ENCODE measurements around the gene CD4.

CD4 gene

DNA sequence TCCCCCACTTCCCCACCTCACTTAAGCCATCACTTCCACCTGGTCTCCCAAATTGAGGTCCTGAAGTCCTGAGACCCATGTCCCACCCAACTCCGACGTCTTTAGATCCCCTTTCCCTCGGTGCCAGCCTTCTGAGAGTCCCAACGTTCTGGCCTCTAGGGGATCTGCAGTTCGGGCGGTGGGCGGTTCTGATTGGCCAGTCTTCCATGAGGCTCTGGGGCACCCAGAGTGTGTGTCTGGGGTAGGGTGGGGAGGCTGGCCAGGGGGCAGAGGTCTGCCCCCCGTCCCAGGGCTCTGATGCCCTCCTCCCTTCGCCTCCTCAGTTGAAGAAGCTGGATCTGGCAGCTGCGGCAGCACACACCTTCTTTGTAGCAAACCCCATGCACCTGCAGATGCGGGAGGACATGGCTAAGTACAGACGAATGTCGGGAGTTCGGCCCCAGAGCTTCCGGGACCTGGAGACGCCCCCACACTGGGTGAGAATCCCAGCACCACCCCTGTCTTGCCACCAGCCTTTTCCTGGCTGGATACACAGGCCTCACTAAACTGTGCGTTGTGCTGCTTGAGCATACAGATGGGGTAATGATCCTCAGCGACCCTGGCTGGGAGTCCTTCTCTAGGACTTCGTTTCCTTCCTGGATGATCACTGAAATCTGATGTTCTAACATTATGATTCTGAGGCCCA is 40.4 kb downstream of the CD4 start:
- no peak for FAIRE-seq

DNA sequence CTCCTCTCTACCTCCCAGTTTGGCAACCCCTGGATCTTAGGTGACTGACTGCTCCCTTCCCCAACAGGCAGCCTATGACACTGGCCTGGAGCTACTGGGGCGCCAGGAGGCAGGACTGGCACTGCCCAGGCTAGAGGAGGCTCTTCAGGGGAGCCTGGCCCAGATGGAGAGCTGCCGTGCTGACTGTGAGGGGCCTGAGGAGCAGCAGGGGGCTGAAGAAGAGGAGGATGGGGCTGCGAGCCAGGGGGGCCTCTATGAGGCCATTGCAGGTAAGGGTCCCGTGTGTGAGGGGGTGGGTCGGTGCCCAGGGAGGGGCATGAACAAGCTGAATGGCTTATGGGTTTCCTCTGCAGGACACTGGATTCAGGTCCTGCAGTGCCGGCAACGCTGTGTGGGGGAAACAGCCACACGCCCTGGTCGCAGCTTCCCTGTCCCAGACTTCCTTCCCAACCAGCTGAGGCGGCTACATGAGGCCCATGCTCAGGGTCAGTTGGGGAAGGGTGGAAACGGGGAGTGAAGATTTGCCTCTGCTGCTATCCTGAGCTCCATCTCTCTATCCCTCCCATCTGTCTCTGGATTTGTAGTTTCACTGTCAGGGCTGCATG is 41.1 kb downstream of the CD4 start:
- no peak for FAIRE-seq

DNA sequence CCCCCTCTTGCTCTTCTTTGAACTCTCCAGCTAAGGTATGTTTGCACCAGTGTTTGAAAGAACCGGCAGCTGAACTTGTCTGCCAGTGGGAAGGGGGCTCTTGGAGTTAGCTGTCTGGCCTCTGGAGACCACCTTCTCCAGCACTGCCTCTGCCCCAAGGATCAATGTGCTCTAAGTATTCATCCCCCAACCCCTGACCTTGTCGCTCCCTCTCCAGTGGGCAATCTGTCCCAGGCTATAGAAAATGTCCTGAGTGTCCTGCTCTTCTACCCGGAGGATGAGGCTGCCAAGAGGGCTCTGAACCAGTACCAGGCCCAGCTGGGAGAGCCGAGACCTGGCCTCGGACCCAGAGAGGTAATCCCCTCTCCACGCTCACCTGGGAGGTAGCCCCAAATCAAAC is 41.7 kb downstream of the CD4 start:
- FAIRE-seq, result no peak

DNA sequence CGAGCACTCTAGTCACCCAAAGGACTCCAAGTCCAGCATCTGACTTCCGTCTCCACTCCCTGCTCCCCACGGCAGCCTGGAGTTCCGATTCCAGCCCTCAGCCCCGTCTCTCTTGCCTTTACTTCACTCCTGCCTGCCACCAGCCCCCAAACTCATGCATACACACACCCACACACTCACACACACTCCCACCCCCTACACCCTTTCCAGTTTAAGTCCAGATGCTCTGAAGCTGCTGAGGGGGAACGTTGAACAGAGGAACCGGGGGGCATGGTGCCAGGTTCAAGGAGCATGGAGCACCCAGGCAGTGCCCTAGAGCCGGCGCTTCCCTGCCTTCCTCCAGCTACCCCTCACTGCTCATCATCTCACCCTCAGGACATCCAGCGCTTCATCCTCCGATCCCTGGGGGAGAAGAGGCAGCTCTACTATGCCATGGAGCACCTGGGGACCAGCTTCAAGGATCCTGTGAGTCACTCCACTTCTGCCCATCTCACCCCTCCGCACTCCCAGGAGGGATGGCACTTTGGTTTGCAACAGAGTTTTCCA is 42.2 kb downstream of the CD4 start:
- no peak for FAIRE-seq

DNA sequence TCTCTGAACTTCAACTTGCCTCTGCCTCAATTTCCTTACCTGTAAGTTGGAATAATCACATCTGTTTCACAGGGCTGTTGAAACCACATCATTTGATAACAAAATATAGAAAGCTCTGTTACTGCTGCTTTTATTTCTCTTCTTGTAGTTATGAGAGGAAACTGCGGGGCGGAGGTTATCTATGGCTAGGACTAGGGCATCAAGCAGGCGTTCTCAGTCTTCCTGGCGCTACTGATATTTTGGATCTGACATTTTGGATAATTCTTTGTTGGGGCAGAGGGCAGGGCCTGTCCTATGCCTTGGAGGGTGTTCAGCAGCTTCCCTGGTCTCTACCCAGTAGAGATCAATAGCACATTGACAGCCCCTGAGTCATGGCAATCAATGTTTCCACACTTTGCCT is 42.8 kb downstream of the CD4 start:
- no peak for FAIRE-seq

DNA sequence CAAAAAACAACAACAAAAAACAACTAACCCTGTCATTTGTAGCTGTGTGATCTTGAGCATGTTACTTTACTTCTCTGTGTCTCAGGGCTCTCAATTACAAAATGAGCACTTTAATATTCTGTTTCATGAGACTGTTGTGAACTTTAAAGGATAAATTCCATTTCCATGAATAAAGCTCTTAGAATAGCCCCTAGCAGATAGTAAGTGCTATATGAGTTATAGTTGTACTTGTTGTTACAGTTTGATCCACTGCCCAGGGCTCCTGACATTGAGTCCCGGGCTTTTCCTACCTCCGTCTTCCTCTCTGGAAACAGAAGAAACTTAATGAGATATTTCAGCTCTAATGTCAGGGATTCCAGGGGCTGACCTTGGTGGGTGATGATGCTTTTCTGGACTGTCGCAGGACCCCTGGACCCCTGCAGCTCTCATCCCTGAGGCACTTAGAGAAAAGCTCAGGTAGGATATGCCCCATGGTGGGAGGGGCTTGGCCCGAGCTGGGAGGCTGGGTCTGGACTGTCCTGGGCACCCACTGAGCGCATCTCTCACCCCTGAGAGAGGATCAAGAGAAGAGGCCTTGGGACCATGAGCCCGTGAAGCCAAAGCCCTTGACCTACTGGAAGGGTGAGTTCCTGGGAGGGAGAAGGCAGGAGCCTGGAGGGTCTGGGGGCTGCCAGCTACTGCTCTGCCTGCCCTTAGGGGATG is 44.0 kb downstream of the CD4 start:
- FAIRE-seq, result no peak

DNA sequence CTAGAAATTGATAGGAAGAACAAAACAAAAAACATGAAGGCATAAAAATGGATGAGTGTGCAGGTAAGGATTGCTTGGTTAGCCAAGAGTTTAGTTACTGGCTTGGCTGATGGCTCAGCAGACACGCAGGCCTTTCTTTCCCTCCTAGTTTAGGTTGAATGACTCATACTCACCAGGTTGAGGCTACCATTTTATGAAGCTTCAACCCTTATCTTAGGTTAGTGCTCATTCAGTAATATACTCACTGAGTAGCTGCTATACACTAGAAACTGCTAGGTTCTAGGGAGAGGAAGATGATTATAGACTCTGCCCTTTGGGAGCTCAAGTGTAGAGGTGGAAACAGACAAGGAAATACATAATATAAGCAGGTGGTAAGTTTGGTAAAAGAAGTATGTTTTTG is 44.9 kb downstream of the CD4 start:
- FAIRE-seq, result no peak

DNA sequence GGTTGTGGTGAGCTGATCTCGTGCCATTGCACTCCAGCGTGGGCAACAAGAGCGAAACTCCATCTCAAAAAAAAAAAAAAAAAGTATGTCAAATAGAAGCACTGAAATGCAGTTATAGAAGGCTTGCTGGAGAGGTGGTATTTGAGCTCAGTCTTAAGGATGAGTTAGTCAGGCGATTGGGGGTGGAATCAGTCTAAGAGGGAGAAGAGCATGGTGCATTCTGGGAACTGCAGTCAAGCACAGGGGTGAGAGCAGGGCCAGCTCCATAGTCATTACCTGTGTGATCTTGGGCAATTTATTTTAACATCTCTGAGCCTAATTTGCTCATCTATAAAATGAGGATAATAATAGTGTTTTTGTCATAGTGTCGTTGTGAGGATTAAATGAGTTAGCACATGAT is 45.5 kb downstream of the CD4 start:
- no peak for FAIRE-seq

DNA sequence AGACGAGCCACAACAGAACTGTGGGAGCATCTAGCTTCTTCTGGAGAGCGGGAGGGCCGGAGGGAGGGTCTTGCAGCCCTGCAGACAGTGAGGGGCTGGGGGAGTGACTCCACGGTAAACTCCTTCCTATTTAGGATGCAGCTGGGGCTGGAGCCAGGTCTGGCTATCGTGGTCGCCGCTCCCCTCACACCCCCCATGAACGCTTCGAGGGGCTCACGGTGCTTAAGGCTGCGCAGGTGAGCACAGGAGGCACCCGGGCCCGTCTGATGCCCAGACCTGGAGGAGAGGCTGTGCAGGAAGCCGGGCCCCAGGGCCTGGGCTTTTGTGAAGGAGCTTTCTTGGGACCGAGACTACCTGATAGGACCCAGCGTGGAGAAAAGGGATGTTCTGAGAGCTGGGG is 47.5 kb downstream of the CD4 start:
- FAIRE-seq, result no peak

DNA sequence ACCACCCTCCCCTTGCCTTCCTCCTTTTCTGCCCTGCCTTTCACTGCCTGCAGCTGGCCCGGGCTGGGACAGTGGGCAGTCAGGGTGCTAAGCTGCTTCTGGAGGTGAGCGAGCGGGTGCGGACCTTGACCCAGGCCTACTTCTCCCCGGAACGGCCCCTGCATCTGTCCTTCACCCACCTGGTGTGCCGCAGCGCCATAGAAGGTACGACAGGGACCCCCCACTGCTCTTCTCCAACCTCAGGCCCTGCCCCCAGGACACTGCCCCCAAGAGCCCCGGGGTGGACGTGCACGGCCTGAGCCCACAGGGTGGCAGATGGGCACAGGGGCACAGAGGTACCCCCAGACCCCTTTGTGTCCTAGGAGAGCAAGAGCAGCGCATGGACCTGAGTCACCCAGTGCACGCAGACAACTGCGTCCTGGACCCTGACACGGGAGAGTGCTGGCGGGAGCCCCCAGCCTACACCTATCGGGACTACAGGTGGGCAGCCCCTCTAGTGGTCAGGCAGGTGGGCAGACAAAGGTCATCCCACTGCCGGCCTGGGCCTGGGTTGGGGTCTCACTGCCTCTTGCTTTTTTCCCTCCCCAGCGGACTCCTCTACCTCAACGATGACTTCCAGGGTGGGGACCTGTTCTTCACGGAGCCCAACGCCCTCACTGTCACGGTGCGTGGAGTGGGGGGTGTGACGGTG is 48.2 kb downstream of the CD4 start:
- FAIRE-seq, result no peak

DNA sequence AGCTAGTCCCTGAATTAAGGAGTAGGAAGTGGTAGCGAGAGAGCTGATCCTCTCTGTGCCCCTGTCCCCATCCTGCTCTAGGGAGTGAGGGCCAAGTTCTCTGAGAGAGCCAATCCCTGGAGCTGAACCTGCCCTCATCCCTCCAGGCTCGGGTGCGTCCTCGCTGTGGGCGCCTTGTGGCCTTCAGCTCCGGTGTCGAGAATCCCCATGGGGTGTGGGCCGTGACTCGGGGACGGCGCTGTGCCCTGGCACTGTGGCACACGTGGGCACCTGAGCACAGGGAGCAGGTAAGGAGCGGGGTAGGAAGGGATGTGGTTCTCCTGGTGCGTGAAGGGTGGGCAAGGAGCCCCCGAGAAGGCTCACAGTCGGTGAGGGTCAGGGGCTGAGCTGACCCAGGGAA is 49.5 kb downstream of the CD4 start:
- FAIRE-seq, result no peak

DNA sequence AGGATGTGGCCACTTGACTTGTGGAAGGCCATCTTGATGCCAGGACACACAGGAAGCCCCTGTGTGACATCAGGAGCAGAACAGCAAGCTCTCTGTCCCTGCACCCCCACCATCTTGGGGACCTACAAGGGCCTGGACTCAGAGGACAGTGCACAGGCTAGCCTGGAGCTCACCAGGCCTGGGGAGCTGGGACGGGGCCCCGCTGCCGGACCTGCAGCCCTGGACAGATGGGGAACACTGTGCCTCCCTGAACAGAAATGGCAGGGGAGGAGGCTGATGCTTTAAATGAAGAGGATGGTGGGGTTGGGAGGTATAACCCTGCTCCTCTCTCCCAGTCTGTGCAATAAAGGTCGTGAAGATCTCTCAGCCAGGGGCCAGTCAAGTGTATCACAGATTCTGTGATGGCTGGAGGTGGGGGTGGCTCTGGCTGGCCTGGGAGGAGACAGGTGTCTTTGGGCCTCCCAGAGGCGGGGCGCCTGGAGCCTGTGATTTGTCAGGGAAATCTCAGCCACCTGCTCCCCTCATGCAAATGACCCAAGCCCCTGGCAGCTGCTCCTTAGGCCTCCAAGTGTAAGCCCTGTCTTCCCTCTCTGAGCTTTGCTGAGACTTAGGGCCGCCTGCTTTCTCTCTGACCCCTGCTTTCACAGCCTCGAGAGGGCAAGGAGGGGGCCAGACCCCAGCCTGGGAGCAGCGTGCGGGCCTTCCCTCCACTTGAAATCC is 50.3 kb downstream of the CD4 start:
- FAIRE-seq, result no peak

DNA sequence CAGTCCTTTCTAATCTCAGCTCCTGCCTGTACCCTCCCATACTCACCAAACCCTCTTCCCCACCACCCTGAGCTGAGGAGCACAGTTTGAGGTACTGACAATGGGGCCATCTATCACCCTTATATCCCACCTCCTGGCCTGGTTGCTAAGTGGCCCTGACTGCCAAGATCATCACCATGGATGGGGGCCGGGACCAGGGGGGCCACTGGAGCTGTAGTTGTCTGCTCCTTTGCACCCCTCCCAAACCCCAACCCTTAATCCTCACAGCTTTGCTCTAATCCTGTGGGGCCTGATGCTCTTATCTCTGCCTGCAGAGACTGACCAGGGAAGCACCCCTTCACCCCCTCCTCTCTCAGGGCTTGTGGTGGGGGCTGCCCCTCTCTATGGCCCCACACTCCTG is 51.0 kb downstream of the CD4 start:
- no peak for FAIRE-seq

DNA sequence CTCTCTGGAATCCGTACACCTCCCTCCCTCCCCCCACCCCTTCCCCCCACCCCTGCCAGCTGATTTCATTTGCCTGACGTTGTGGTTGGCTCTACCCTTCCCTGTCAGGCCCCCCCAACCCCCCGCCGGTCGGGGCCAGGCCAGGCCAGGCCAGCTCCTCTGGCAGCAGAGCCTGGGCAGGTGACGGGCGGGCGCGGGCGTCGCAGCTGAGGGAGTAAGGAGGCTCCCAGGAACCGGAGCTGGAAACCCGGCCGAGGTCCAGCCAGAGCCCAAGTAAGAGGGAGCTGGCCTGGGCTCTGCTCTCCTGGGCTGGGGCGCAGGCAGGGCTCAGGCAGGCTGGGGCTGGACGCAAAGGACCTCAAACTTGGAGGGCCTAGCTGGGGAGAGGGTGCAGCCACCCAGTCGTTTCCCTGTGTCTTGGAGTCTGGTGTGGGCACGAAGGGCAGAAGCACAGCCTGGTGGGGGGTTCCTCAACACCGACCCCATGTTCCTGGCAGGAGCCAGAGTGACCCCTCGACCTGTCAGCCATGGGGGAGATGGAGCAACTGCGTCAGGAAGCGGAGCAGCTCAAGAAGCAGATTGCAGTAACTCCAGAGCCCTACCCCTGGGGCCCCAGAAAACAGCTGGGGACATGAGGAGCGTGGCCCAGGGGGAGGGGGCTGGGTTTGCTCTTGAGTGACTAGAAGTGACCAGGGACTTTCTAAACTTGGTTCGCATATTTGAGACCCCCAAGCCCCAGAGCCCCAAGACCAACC is 51.6 kb downstream of the CD4 start, which contains the start of gene GNB3:
Gene GNB3, plus strand, starts transcription at position 165 of the 755 bp plus-strand sequence. Its CDS starts 363 bp downstream, at position 528.
- no peak for FAIRE-seq

DNA sequence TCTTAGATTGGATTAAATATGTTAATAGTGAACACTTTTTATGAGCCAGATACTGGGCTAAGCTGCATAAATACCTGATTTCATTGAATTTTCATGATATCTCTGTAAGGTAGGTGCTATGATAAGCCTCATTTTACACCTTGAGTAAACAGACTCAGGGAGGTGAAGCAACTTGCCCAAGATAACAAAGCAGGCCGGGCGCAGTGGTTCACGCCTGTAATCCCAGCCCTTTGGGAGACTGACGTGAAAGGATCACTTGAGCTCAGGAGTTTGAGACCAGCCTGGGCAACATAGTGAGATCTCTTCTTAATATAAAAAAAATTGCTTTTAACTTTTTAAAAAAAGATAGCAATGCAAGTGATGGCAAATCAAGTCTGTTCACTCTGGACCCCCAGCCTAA is 52.7 kb downstream of the CD4 start:
- FAIRE-seq, result no peak

DNA sequence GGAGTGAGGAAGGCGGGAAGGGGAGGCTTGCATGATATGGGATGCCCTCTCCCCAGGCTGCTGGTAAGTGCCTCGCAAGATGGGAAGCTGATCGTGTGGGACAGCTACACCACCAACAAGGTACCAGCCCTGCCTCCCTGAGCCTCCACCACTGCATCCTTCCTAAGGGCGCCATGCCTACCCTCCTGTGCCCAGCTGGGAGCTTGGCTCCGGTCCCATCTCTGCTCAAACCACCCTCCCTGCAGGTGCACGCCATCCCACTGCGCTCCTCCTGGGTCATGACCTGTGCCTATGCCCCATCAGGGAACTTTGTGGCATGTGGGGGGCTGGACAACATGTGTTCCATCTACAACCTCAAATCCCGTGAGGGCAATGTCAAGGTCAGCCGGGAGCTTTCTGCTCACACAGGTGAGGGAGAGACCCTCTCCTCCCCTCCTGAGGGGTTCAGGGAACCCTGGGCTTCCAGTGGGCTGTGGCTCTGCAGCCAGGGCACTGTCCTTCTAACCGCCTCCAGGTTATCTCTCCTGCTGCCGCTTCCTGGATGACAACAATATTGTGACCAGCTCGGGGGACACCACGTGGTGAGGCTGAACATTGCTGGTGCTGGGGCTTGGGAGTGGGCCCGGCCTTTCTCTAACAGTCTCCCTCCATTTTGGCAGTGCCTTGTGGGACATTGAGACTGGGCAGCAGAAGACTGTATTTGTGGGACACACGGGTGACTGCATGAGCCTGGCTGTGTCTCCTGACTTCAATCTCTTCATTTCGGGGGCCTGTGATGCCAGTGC is 54.0 kb downstream of the CD4 start:
- no peak for FAIRE-seq

DNA sequence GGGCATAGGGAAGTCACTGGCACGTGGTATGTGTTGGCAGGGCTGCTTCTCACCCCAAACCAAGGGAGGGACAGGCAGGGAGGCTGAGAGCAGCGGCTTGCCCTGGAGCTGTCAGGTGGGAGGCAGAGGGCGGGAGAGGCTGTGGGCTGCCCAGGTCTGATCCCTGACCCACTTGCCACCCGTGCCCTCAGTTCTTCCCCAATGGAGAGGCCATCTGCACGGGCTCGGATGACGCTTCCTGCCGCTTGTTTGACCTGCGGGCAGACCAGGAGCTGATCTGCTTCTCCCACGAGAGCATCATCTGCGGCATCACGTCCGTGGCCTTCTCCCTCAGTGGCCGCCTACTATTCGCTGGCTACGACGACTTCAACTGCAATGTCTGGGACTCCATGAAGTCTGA is 56.1 kb downstream of the CD4 start:
- FAIRE-seq, result no peak

DNA sequence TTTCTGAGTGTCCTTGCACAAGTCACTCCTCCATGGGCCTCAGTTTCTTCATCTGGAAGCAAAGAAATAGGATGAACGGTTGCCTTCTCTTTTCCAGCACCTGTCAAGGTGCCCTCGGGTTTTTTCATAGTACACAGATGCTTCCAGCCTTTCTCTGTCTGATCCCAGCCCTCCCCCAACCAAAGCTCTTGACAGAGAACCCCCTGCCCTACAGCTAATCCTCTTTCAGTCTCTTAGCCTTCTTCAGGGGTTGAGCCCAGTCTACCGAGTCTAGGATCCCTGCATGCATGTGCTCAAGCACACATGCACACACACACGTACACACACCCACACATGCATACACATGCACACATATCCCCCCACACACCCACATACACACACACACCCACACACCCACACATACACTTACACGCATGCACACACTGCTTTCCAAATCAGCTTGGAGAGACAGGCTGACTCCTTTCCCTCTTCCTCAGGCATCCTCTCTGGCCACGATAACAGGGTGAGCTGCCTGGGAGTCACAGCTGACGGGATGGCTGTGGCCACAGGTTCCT is 57.1 kb downstream of the CD4 start:
- no peak for FAIRE-seq

DNA sequence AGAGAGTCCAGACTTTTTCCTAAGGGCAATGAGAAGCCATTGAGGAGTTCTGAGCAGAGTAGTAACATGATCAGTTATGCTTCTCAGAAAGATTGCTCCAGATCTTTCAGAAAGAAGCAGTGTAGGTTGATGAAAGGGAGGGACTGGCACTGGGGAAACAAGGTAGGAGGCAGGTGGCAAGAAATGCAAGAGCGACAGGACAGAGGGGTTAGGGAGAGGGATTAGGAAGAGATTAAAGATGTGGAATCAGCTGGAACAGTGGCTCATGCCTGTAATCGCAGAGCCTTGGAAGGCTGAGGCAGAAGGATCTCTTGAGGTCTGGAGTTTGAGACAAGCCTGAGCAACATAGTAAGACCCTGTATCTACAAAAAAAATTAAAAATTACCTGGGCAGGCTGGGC is 58.3 kb downstream of the CD4 start:
- no peak for FAIRE-seq

DNA sequence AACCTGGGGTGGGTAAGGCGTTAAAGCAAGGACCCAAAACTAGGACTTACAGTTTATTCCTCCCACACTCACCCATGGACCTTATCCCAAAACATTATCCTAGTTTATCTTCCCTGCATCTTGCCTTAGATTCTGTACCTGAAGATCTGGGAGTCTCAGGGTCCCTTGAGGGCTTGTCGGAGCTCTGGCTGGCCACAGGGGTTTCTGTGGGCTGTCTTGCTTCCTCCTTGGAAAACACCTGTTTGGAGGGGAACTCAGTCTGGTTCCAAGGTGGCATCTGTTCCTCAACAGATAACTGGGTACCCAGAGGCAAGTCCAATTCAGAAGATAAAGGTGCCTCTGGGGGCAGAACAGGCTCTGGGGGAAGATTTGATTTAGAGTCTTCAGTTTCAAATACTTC is 60.1 kb downstream of the CD4 start:
- no peak for FAIRE-seq

All from endometrium (tissue), 2 donors.